NB4 (cell line): Measurements from ENCODE around the gene TMEM92.
"Not testable (repeated sequence)": the region's sequence is repeated elsewhere in the genome, so short reads cannot be mapped to it uniquely, and the experiment has no call there.

ENCODE experiments used
- DNase-seq: peaks from one replicate; pipeline ENCODE4 v3.0.0; 2010; ENCODE audit warnings: low read depth
- H3K4me3 ChIP-seq: one replicate; pipeline ENCODE4 v1.5.1; 2011; ENCODE audit warnings: mild to moderate bottlenecking, low read depth, low read length, moderate library complexity
- MAX ChIP-seq: IDR thresholded peaks from 2 replicates; pipeline ENCODE4 v1.6.1; 2011; ENCODE audit warnings: low read depth, low read length
- MYC ChIP-seq: IDR thresholded peaks from 2 replicates; pipeline ENCODE4 v1.6.1; 2011; ENCODE audit warnings: low read depth, low read length
- POLR2A ChIP-seq: IDR thresholded peaks from 2 replicates; pipeline ENCODE4 v1.6.1; 2011; ENCODE audit warnings: mild to moderate bottlenecking; ENCODE audit not compliant: insufficient read length; ENCODE audit errors: extremely low read depth
- TF ChIP-seq, protein P1 (sequence below): IDR thresholded peaks from one replicate; pipeline ENCODE4 v1.5.1; 2012; ENCODE audit warnings: low read depth, low read length

Gene TMEM92

DNA sequence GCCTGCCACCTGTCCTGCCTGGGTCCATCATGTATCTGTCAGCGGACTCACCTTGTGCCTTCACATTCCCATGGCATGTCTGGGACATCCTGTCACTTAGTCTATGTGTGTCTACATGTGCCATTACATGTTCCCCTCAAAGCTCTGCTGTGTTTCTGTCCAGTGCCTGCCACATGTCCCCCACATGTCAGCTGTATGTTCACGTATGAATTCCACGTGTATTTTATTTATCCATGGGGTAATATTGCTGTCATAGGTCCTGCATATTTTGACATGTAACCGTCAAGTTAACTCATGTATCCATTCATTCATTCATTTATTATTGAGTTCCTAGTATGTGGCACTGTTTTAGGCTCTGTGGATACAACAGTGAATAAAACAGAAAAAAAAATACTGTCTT, 20.8 kb downstream of the TMEM92 start:
- DNase-seq = no peak
- TF ChIP-seq, protein P1, sequence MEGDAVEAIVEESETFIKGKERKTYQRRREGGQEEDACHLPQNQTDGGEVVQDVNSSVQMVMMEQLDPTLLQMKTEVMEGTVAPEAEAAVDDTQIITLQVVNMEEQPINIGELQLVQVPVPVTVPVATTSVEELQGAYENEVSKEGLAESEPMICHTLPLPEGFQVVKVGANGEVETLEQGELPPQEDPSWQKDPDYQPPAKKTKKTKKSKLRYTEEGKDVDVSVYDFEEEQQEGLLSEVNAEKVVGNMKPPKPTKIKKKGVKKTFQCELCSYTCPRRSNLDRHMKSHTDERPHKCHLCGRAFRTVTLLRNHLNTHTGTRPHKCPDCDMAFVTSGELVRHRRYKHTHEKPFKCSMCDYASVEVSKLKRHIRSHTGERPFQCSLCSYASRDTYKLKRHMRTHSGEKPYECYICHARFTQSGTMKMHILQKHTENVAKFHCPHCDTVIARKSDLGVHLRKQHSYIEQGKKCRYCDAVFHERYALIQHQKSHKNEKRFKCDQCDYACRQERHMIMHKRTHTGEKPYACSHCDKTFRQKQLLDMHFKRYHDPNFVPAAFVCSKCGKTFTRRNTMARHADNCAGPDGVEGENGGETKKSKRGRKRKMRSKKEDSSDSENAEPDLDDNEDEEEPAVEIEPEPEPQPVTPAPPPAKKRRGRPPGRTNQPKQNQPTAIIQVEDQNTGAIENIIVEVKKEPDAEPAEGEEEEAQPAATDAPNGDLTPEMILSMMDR = no peak
- TF ChIP-seq POLR2A = no peak
- TF ChIP-seq MAX = no peak
- no peak for TF ChIP-seq MYC
- no peak overlapping the region for H3K4me3 ChIP-seq

- TF ChIP-seq MAX = no peak
- TF ChIP-seq, protein P1 = peak; percentile 53
- no peak overlapping the region for H3K4me3 ChIP-seq
- peak; percentile 75 for DNase-seq
Observed at GRCh38 chr17:50297407-50297865, 23.2 kb downstream of the TMEM92 start.

- no peak for DNase-seq
- TF ChIP-seq MYC (no peak), POLR2A (no peak), MAX (no peak)
- TF ChIP-seq, protein P1 = no peak
- no peak overlapping the region for H3K4me3 ChIP-seq
Observed at GRCh38 chr17:50298018-50298417, 23.8 kb downstream of the TMEM92 start.

DNA sequence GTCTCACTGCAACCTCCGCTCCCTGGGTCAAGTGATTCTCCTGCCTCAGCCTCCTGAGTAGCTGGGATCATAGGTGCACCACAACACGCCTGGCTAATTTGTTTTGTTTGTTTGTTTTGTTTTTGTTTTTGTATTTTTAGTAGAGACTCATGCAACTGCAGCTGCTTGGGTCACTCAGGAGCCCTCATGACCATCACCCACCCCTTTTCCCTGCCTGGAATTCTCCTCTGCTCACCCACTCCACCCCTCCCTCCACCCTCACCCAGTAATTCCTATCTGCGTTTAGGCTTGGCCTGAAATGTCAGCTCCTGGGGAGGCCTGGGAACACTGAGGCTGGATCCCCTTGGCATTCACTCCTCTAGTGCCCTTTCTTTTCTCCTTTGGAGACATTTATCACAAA, 25.5 kb downstream of the TMEM92 start:
- no peak for DNase-seq
- H3K4me3 ChIP-seq = no peak overlapping the region
- TF ChIP-seq, protein P1 = no peak
- no peak for TF ChIP-seq MYC

DNA sequence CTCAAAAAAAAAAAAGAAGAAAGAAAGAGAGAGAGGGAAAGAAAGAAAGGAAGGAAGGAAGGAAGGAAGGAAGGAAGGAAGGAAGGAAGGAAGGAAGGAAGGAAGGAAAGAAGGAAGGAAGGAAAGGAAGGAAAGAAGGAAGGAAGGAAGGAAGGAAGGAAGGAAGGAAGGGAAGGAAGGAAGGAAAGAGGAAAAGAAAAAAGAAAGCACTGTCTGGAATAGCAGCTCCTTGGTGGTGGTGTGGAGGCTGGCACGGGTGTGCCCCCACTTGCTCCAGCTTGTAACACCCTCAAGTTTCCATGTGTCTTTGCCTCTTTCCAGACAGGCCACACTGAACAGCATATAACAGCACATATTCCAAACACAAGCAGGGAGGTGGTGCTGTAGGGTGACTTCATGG, 26.6 kb downstream of the TMEM92 start:
- DNase-seq, H3K4me3 ChIP-seq: not testable (repeated sequence)

- H3K4me3 ChIP-seq = no peak overlapping the region
- DNase-seq = peak; percentile 30
- TF ChIP-seq, protein P1 = no peak
- TF ChIP-seq MAX (no peak), POLR2A (no peak), MYC (no peak)
Observed at GRCh38 chr17:50301891-50302584, 27.8 kb downstream of the TMEM92 start.
